Endothelial cell (in vitro differentiated cells): ENCODE measurements around the gene RIOK2. TPM values are rescaled to one million over a fixed set of nuclear protein-coding genes. Genes with fewer than 3 reads are reported as not detected.

ENCODE experiments used
- DNase-seq: peaks from one replicate; pipeline ENCODE4 v3.0.0; 2021; ENCODE audit warnings: low spot score
- H3K27ac Mint-ChIP-seq: one replicate; pipeline ENCODE4 v1.8.0; 2021; ENCODE audit warnings: mixed read lengths, inconsistent platforms; ENCODE audit not compliant: unreplicated experiment
- H3K27me3 Mint-ChIP-seq: one replicate; pipeline ENCODE4 v1.8.0; 2021; ENCODE audit warnings: mild to moderate bottlenecking, moderate library complexity, mixed read lengths, inconsistent platforms; ENCODE audit not compliant: unreplicated experiment
- H3K36me3 Mint-ChIP-seq: one replicate; pipeline ENCODE4 v1.8.0; 2021; ENCODE audit warnings: mild to moderate bottlenecking, low read depth, mixed read lengths, inconsistent platforms; ENCODE audit not compliant: unreplicated experiment
- H3K4me1 Mint-ChIP-seq: one replicate; pipeline ENCODE4 v1.8.0; 2021; ENCODE audit warnings: mild to moderate bottlenecking, mixed read lengths, inconsistent platforms; ENCODE audit not compliant: unreplicated experiment
- H3K4me3 Mint-ChIP-seq: one replicate; pipeline ENCODE4 v1.8.0; 2021; ENCODE audit warnings: mild to moderate bottlenecking, mixed read lengths, inconsistent platforms; ENCODE audit not compliant: unreplicated experiment
- H3K9me3 Mint-ChIP-seq: one replicate; pipeline ENCODE4 v1.8.0; 2021; ENCODE audit warnings: mixed read lengths, inconsistent platforms; ENCODE audit not compliant: unreplicated experiment
- CTCF ChIP-seq: fragments of 200-600 bp; sonication (generic); IDR thresholded peaks from one replicate; pipeline ENCODE4 v1.5.0; 2021; ENCODE audit warnings: antibody characterized with exemption; ENCODE audit not compliant: unreplicated experiment
- total RNA-seq: library from RNA; stranded (reverse); fragmentation: NEBNext Ultra II Directional; extraction: Animal tissue kit (Norgen Biotek cat#: 25700); gene quantifications from one replicate; pipeline ENCODE4 v1.2.1, GENCODE V29; 2021; ENCODE audit not compliant: unreplicated experiment

Gene RIOK2
- total RNA-seq, 1 donor from 2014 or later, result 30.7 TPM

DNA sequence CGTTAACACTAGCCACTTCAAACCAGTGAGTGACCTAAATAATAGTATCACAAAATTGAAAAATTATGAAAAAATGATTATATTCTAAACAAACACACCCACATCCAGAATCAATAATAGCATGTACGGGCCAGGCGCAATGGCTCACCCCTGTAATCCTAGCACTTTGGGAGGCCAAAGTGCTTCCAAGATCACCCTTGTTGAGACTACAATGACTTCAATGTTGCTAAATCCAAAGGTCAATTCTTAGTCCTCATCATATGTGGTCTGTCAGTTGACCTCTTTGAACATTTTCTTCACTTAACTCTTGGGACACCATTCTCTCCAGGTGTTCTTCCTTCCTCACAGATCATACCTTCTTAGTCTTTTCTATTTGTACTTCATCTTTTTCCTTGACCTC, 11.3 kb downstream of the RIOK2 start:
- no peak for TF ChIP-seq CTCF
- Mint-ChIP-seq H3K27ac (no peak overlapping the region), H3K4me3 (no peak overlapping the region), H3K9me3 (no peaks in the 10 kb centered on the region), H3K36me3 (peaks cover 24% of the 10 kb centered on the region), H3K27me3 (no peaks in the 10 kb centered on the region), H3K4me1 (no peaks in the 10 kb centered on the region)
- DNase-seq, result no peak

GRCh38 chr5:97167435-97167834, 15.6 kb downstream of the RIOK2 start:
- H3K36me3 Mint-ChIP-seq, result peaks cover 19% of the 10 kb centered on the region
- no peaks in the 10 kb centered on the region for H3K27me3 Mint-ChIP-seq
- TF ChIP-seq CTCF, result no peak
- no peaks in the 10 kb centered on the region for H3K9me3 Mint-ChIP-seq
- H3K4me1 Mint-ChIP-seq, result no peaks in the 10 kb centered on the region
- no peak overlapping the region for H3K27ac Mint-ChIP-seq
- no peak for DNase-seq
- no peak overlapping the region for H3K4me3 Mint-ChIP-seq

DNA sequence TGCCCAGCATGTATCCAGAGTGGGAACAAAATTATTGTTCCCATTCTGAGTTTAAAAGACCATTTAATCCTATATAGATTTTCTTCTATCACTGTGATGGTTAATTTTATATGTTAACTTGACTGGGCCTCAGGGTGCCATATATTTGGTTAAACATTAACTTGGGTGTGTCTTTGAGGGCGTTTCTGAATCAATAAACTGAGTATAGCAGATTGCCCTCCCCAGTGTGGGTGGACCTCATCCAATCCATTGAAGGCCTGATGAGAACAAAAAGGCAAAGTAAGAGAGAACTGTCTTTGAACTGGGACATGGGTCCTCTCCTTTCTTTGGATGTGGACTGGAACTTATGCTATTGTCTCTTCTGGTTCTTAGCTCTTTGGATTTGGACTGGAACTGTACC, 17.3 kb downstream of the RIOK2 start:
- DNase-seq, result no peak
- TF ChIP-seq CTCF, result no peak
- no peaks in the 10 kb centered on the region for H3K4me1 Mint-ChIP-seq
- H3K27me3 Mint-ChIP-seq, result no peaks in the 10 kb centered on the region
- H3K27ac Mint-ChIP-seq, result no peak overlapping the region
- no peak overlapping the region for H3K4me3 Mint-ChIP-seq
- H3K9me3 Mint-ChIP-seq, result no peaks in the 10 kb centered on the region
- peaks cover 7% of the 10 kb centered on the region for H3K36me3 Mint-ChIP-seq

GRCh38 chr5:97164846-97165245, 18.2 kb downstream of the RIOK2 start:
- Mint-ChIP-seq H3K4me3 (no peak overlapping the region), H3K9me3 (no peaks in the 10 kb centered on the region), H3K36me3 (peaks cover 7% of the 10 kb centered on the region), H3K4me1 (no peaks in the 10 kb centered on the region), H3K27me3 (no peaks in the 10 kb centered on the region), H3K27ac (no peak overlapping the region)
- no peak for TF ChIP-seq CTCF
- DNase-seq, result no peak

GRCh38 chr5:97163790-97164285, 19.2 kb downstream of the RIOK2 start:
- peaks cover 7% of the 10 kb centered on the region for H3K36me3 Mint-ChIP-seq
- no peaks in the 10 kb centered on the region for H3K4me1 Mint-ChIP-seq

More at GRCh38 chr5:97163790-97164285, 19.2 kb downstream of the RIOK2 start:
- Mint-ChIP-seq H3K27me3 (no peaks in the 10 kb centered on the region), H3K27ac (no peak overlapping the region), H3K9me3 (no peaks in the 10 kb centered on the region), H3K4me3 (no peak overlapping the region)
- DNase-seq, result no peak
- TF ChIP-seq CTCF, result no peak
